Esophagus squamous epithelium (tissue), 4 donors: ENCODE results near the gene SNRPD2.

Experiments
- CTCF ChIP-seq, 6 experiments: fragments of 450-650 bp in 4 of 6; fragments of 200-600 bp in 2 of 6; sonication (generic) in 2 of 6; IDR thresholded peaks; one replicate each; pipeline ENCODE4 v1.5.1; 2016 to 2019; ENCODE audit warnings: antibody characterized with exemption in 6 of 6, mild to moderate bottlenecking in 4 of 6, moderate library complexity in 4 of 6
- POLR2A ChIP-seq, 4 donors: fragments of 450-650 bp; IDR thresholded peaks; one replicate each; pipeline ENCODE4 v1.6.1; 2017; ENCODE audit warnings: antibody characterized with exemption in 4 of 4, mild to moderate bottlenecking in 4 of 4, moderate library complexity in 3 of 4

- no peak for TF ChIP-seq CTCF (IDR thresholded peaks at IDR 0.05)
- no peak for TF ChIP-seq POLR2A (IDR thresholded peaks at IDR 0.05)
Measured at GRCh38 chr19:45733160-45733810, 41.5 kb upstream of the SNRPD2 start, which contains the start of gene MEIOSIN.
